CD4-positive, alpha-beta T cell treated with Interleukin-15 for 1 hour (primary cell): ENCODE measurements around the gene BDH2.

ENCODE experiments used
- DNase-seq: peaks from one replicate; pipeline ENCODE4 v3.0.0-alpha.2; 2020

The BDH2 gene

DNA sequence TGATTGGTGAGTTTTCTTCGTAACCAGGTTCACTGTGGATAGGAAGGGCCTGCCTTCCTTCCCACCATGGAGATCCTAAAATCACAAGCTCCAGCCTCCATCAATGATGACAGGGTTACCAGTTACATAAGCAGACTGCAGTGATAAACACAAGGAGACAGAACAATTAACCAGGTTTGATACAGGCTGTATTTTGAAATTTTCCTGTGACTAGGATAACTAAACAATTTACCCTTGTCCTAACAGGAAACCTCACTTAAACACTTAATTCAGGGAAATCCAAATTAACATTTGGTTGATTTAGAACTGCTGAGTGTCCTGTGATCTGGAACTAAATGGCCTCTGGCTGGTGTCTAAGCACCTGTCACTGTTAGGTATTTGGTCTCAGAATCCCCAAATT lies 20.0 kb downstream of the BDH2 start:
- DNase-seq = no peak

DNA sequence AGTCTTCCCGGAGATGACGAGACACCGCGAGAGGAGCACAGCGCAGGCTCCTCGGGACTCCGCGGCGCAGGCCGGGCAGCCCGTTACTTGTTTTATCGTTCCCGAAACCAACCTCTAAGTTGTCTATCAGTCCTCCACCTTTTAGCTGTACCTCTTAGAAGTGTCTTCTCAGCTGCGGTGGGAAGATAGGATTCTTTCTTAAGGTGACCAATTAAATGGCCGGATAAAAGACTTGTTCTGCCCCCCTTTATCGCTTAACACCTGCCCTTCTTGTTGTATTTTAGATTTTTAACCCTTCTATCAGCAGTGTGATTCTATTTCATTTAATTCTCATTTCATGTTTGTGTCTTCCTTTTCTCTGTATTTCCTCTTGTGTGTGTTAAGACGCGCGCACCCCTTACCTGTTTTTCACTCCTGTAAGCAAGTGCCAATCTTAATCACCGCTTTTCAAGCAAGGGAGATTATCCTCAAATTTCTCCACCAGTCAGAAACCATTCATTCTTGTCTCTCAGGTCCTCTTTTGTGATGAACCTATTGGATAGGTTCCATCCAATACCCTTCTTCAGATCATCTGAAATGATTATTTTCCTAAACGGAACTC lies 22.8 kb downstream of the BDH2 start, which contains the start of gene SLC9B2:
TSS of gene SLC9B2 (minus strand) at position 15 of the 601 bp plus-strand sequence. CDS start 9,211 bp downstream, outside the sequence.
- no peak for DNase-seq

DNA sequence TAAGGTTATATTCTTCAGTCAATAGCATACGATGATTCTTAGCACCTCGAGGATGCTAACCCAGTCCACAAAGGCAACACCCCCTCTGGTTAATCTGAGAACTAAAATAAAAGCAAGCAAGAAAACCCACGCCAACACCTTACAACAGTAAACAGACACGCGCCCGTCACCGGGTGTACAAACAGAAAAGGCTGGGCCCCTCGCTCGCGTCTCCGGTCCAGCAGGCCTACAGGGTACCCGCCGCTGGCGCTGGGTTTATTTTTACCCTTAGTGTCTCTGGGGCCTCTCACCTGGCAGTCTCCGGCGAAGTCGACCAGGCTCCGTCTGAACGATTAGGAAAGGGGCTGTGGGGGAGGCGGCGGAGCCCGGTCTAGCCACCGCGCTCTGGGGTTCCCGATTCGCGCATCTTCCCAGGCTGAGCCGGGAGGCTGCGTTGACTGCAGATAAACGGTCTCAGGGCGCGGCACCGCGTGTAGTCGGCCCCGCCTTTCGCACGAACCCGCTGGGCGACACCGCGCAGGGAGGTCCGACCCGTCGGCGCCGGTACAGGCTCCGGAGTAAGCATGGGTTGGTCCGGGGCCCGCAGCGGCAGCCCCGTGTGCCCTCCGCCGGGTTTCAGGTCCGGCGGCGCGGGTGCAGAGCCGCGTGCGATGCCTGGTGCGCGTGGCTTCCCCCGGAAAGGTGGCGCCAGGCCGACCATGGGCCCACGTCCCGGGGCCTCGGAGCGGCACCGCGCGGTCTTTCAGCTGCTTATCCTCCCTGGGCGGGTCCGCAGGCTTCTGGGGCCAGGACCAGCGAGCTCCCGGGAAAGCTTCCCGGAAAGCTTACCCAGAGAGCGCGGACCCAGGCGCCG lies 23.5 kb downstream of the BDH2 start:
- DNase-seq = peak; percentile 58

DNA sequence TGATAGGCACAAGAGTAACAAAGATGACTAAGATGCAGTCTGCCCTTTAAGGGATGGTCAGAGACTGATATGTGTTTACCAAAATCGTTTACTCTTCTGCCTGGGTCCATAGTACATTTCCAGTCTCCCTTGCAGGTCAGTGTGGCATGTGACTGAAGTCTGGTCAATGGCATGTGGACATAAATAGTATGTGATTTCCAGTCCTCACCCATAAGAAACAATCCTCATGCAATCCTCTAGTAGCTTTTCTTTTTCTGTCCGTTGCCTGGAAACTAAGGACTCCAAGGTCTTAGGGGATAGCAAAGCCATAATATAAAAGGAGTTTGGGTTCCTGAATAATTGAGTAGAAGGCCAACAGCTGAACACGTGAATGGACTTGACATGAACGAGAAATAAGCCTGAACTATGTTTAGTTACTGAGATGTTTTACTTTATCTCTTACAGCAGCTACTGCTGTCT lies 24.2 kb downstream of the BDH2 start:
- no peak for DNase-seq

DNA sequence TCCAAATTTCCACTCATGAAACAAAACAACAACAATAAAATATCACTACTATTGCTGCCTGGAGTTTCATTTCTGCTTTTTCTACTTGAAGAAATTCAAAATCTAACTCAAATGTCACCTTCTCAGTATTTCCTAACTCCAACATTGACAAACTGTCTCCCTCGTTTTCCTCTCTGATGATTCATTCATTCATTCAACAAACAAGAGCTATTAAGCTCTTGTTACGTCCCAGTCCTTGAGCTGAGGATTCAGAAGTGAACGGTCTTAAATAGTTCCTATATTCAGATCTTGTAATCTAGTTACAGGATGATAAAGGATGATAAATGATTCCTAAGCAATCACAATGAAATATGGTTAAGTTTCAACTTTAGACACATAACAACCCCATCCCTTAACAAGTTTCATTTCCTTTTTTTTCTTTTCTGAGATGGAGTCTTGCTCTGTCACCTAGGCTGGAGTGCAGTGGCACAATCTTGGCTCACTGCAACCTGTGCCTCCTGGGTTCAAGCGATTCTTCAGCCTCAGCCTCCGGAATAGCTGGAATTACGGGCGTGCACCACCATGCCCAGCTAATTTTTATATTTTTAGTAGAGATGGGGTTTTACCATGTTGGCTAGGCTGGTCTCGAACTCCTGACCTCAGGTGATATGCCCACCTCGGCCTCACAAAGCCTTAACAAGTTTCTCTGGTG lies 24.7 kb downstream of the BDH2 start:
- DNase-seq = no peak

DNA sequence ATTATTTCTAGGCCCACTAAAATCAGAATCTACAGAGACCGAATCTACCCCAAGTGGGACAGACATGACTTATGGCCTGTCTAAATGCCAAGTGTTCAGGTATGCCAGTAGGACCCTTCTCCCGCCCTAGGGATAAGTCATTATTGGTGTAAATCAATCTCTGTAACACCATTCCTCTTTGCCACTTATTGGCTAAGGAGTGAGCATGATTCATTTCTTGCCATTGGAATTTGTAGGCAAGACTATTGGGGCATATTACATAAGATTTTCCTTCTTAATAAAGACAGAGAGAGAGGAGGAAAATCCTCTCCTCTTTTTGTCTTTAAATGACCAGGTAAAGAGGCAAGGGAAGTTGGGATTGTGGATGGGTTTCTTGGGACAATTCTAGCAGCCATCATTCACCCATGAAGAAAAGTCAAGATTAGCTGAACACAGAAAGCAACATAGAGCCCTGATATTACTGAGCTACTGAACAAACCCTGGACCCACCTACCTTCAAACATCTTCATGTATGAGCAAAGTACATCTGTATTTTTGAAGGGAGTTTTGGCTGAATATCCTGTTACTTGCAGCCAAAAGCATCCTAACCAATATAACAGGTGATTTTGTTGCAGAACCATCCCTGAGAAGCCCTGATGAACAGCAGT lies 25.7 kb downstream of the BDH2 start:
- no peak for DNase-seq

DNA sequence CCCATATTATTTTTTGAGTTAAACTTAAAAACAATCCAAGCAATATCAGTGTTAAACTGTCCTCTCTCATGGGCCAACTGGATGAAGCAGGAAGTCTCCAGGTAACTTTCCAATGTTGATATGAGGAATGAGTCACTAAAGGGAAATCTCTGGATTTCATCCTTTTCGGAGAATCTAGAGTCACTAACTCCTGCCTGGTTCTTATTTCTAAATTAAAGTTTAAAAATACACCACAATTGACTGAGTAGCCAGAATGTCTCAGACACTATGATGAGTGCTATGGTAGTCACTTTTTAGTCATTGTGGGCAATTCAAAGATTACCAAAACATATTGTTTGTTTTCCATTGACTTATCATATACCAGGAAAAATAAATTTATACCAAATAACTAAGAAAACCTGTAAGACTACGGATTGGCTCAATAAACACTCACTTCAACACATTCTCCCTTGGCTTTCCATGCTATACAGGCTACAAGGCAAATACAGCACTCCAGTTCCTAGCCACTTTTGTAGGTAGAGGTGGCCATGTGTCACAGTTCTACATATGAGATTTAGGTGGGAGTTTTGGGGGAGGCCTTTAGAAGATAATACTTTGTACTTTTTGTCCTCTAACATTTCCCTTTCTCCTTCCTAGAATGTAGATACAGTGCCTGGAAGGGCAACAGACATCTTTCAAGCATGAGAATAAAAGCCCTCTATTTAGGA lies 31.6 kb downstream of the BDH2 start:
- no peak for DNase-seq

DNA sequence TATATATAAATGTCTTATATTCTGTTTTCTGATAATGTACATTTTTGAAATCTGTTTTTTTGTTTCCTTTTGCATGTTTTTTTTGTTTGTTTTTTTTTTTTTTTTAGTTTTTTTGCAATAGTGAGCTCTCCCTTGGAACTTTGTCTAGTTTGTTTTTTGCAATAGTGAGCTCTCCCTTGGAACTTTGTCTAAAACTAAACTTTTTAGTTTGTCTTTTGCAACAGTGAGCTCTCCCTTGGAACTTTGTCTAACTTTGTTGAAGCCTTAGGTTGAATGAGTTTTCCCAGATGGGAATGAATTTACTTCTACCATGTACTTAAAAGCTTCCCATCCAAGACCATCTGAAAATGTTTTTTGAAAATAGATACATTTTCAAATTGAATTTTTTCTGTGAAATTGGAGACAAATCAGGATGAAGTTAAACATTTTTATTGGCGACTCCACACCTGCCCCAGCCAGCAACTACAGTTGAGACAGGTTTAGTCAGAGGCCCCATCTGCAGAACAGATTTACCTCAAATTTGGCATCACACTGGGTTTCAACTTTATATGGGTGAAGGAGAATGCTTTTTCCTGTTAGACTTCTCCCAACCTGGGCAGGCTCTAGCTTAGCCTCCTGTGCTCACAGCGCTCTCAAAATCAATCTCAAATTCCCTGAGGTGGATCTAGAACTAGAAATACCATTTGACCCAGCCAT lies 39.0 kb downstream of the BDH2 start:
- no peak for DNase-seq

DNA sequence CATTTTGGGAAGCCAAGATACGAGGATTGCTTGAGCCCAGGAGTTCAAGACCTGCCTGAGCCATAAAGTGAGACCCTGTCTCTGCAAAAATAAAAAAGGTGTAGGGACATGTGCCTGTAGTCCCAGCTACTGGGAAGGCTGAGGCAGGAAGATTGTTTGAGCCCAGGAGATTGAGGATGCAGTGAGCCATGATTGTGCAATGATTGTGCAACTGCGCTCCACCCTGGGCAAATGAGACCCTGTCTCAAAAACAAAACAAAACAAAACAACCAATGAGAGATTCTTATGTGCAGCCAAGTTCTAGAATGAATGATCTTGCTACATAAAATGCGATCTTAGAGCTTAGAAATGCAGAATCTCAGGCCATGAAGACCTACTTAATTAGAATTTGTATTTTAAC lies 45.6 kb downstream of the BDH2 start:
- DNase-seq = no peak

DNA sequence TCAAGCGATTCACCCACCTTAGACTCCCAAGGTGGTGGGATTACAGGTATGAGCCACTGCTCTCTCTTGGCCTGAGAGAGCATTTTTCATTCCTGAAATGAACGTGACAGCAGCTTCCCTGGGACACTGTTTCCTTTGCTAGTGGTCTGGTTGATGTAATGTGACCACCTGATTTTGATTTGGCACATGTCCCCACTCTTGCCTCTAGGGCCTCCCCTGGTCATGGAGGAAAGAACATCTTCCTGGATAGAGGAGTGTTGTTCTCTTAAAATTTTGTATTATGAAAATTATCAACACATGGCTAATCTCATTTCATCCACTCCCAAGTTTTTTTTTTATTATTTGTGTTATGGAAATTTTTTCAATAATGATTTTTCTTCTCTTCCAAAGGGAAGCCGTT lies 46.9 kb downstream of the BDH2 start:
- no peak for DNase-seq

DNA sequence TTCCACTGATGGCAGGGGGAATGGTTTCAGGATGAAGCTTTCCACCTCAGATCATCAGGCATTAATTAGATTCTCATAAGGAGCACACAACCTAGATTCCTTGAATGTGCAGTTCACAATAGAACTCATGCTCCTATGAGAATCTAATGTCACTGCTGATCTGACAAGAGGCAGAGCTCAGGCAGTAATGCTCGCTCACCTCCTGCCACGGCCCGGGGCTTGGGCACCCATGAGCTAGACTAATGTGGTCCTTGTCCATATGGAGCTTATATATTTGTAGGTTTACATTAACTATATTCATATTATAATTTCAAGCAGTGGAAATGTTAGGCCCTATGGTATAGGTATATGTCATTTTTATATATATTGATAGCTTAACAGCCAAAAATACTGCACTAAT lies 47.5 kb downstream of the BDH2 start:
- no peak for DNase-seq

DNA sequence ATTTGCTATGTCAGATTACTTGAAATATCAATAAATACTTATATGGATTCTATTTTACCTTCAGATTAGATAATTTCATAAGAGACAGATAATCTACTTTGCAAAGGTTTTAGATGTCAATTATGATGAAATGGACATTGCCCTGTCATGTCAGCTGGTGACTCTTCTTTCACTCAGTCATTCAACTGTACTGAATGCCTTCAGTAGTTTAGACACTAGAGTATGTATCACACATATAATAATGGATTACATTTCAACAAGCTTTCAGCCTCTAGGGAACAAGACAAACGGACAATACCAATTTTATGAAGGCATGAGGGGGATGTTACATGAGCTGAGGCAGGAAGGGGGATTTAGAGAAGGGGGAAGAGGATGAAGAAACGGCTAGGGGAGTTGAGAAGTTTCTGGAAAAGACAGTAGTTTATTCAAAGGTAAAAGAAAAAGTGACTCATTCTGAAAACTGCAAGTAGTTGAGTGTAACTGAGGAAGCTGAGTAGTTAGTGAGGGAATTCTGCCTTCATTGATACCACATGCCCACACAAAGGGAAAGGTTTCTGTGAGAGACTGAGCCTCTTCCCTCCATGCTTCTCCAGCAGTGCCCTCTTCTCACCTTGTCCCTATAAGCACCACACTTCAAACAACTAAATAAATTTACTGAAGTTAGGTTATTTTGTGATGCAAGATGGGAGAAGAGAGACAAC lies 48.7 kb downstream of the BDH2 start:
- no peak for DNase-seq

DNA sequence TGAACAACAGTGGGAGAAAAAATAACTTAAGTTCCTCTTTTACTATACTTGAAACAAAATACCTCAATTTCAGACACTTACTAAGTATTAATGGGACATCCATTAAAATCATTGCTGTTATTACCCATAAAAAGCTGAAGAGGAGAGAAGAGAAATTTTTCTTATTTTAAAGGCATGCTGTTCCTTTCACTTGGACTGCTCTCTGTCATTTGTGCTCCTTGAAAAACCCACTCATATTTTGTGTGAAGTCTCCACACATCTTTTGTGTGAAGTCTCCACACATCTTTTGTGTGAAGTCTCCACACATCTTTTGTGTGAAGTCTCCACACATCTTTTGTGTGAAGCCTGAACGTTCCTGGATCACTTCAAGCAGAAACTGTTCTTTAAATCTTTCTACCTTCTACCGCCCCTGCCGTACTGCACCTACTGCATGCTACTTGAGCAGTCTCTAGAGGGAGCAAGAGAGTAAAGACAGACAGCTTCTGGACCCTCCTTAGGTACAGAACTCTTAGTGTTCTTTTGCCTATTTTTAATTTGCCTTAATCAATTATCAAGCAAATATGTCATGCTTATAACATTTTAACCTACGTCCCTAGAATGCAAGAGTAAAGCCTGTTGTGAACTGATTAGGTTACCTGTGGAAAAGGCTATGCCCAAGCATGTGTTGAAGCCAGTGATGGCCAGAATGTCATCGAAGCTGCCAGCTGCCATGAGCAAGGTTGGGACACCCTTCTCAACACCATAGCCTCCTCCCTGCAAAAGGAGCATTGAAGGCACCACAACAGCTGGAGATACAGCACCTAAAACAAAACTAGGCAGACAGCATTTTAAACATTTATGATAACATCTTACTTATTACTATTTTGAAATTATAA lies 53.0 kb downstream of the BDH2 start:
- peak; percentile 21 for DNase-seq

DNA sequence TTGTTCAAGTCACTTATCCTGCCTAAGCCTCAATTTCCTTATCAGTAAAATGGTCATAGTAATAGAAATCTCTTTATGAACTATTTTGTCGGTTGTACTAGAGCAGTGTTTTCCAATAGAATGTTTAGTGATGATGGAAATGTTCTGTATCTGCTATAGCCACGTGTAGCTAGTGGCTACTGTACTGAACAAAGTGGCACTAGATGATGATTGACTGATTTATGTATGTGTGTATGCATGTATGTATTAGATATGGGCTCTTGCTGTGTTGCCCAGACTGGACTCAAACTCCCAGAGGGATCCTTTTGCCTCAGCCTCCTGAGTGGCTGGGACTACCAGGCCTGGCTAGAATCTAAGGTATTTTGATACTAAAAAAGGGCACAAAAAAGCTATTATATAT lies 55.5 kb downstream of the BDH2 start:
- no peak for DNase-seq

DNA sequence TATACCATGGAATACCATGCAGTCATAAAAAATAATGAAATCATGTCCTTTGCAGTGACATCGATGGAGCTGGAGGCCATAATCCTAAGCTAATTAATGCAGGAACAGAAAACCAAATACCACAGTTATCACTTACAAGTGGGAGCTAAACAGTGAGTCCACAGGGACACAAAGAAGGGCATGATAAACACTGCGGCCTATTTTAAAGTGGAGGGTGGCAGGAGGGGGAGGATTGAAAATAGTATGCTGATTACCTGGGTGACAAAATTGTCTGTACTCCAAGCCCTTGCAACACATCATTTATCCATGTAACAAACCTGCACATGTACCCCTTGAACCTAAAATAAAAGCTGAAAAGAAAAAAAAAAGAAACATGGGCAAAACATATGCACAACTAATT lies 63.5 kb downstream of the BDH2 start:
- DNase-seq = no peak

DNA sequence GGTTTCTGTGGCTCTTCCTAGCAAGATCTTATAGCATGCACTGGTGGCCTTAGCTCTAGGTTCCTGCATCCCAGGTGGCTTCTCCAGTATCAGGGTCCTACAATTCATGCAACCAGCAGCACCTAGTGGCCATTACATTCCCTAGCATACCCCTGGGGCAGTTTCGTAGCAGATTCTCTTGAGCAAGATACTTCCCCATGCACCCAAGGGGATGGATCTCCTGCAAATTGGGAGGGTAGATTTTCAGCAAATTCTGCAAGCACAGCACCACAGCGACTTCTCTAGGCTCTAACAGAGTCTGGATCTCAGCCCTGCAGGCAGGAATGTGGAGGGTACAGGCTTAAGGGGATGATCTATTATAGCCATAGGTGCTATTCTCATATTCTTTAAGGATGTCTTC lies 67.1 kb downstream of the BDH2 start:
- no peak for DNase-seq

DNA sequence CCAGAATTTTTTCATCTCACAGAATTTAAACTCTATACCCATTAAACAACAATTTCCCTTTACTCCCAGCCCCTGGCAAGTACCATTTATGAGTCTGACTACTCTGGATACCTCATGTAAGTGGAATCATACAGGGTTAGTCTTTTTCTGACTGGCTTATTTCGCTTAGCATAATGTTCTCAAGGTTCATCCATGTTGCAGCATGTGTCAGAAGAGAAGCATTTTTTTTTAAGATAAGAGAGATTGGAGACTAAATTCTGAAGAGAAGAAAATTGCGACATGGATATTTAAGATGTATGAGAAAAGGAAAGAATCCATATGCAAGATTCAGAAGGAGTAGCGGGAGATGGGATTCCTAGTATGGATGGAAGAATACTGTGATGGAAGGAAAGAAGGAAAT lies 68.8 kb downstream of the BDH2 start:
- DNase-seq = no peak

DNA sequence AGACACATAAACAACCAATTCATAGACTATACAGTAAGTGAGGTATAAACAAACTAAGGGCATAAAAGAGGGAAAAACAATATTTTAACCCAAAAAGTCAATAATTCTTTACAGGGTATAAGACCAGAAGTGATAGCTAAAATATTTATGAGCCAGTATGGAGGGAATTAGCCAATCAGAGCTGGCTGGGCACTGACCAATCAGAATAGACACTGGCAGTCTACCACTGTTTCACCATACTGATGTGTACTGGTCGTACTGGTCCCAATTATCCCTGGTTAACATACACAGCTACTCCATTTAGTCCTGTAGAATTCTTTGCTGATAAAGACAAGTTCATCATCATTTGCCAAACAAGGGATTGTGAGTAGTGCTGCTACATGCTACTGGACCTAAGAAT lies 70.3 kb downstream of the BDH2 start:
- DNase-seq = no peak
